HT-29 (cell line): Measurements from ENCODE around the gene PRR35. TPM values are rescaled to one million over a fixed set of nuclear protein-coding genes. Genes with fewer than 3 reads are reported as not detected.

Experiments
- DNase-seq: peaks from one replicate; pipeline ENCODE4 v3.0.0-alpha.2; 2015; ENCODE audit warnings: low spot score
- total RNA-seq: library from RNA; depleted of rRNA; stranded (reverse); fragments of >200 nt; shearing (Covaris generic); gene quantifications from 2 replicates; pipeline ENCODE4 v1.2.3, GENCODE V29; 2014

The PRR35 gene
- total RNA-seq, 1 experiment from 2014 or later: not detected

DNA sequence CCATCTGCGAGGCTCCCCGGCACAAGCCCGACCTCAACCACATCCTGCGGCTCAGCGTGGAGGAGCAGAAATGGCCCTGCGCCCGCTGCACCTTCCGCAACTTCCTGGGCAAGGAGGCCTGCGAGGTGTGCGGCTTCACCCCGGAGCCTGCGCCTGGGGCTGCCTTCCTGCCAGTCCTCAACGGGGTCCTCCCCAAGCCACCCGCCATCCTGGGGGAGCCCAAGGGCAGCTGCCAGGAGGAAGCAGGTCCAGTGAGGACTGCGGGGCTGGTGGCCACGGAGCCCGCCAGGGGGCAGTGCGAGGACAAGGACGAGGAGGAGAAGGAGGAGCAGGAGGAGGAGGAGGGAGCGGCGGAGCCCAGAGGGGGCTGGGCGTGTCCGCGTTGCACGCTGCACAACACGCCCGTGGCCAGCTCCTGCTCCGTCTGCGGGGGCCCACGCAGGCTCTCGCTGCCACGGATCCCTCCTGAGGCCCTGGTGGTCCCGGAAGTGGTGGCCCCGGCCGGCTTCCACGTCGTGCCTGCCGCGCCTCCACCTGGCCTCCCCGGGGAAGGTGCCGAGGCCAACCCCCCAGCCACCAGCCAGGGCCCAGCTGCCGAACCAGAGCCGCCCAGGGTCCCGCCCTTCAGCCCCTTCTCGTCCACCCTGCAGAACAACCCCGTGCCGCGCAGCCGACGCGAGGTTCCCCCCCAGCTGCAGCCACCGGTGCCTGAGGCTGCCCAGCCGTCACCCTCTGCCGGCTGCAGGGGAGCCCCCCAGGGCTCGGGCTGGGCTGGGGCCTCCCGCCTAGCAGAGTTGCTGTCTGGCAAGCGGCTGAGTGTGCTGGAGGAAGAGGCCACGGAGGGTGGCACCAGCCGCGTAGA is 13.1 kb upstream of the PRR35 start:
- DNase-seq: no peak

DNA sequence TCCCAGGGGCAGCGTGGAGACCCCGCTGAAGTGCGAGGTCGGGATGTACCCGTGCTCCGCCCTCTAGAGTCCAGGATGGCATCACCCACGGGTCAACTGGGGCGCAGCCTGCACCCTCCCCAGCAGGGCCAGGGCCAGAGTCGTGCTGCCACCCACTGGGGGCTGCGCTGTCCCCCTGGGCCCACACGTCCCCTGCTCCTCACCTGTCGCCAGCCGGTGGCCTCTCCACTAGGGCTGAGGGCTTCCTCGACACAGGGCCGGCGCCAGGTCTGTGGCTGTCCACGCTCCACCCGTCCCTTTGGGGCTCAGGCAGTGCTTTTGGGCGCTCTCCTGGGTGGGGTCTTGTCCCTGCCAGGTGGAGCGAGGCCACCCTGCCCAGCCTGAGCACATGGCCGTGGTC is 11.6 kb upstream of the PRR35 start:
- DNase-seq: no peak

DNA sequence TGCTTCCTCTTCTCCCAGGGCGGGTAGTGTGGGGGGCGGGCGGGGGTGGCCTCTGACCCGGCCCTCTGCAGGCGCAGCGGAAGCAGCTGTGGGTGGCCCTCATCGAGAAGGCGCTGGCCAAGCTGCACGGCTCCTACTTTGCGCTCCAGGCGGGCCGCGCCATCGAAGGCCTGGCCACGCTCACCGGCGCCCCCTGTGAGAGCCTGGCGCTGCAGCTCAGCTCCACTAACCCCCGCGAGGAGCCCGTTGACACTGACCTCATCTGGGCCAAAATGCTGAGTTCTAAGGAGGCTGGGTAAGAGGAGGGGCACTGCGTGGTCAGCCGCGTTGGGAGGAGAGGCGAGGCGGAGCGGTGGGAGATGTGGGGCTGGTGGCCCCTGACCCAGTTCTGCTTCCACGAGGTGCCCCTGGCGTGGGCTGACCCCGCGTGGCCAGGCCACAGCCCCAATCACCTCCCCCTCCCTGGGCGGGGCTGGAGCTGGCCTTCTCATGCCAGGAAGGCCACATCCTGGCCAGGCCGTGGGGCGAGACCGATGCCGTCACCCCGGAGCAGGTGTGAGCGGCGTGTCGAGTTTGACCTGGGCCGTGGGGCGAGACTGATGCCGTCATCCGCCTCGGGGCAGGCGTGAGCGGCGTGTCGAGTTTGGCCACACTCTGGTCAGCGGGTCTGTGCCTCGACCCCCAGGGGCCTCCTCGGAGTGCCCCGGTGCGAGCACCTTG is 10.5 kb upstream of the PRR35 start:
- DNase-seq: no peak

DNA sequence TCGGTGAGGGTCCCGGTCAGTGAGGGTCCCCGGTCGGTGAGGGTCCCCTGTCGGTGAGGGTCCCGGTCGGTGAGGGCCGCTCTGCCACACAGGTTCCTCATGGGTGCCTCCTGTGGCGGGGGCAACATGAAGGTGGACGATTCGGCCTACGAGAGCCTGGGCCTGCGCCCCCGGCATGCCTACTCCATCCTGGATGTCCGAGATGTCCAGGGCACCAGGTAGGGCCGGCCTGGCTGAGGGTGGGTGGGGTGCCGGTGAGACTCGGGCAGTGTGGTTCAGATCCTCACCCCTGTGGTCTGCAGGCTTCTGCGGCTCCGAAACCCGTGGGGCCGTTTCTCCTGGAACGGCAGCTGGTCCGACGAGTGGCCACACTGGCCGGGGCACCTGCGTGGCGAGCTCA is 9.0 kb upstream of the PRR35 start:
- no peak for DNase-seq

DNA sequence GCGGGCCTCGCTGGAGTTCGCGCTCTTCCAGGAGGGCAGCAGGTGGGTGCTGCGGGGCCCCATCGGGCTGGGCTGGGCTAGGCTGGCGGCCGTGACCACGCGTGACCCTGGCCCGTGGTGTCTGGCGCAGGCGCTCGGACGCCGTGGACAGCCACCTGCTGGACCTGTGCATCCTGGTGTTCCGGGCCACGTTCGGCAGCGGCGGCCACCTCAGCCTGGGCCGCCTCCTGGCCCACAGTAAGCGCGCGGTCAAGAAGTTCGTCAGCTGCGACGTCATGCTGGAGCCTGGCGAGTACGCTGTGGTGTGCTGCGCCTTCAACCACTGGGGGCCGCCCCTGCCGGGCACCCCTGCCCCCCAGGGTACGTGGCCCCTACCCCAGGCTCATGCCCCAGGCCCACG is 8.0 kb upstream of the PRR35 start:
- DNase-seq: no peak

DNA sequence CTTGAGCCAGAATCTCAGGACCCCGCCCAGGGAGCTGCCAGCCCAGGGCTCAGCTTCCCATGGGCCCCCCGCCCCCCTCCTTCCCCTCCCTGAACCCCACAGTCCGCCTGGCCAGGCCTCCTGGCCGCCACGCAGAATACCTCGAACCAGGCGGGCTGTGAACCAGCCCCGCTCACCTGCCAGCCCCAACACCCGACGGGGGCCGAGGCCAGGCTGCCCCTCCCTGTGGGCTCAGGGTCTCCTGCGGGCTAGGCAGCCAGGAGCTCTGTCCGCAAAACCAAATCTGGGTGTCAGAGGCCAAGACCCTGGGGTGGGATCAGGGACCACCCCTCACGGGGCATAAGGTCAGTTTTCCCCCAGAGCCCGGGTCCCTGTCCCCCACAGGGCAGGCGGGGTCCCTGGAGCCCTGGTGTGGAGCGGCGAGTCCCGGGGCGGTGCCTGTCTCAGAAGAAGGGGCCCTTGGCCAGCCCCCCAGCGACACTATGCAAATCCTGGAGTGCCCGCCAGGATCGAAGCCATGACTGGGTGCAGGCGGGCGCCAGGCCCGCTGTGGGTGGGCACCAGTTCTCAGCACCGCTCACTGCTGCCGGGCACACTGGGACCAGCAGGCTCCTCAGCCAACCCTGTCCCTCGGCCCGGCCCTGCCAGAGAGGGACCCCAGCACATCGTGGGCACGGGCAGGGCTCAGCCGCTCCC is 6.4 kb upstream of the PRR35 start:
- no peak for DNase-seq

DNA sequence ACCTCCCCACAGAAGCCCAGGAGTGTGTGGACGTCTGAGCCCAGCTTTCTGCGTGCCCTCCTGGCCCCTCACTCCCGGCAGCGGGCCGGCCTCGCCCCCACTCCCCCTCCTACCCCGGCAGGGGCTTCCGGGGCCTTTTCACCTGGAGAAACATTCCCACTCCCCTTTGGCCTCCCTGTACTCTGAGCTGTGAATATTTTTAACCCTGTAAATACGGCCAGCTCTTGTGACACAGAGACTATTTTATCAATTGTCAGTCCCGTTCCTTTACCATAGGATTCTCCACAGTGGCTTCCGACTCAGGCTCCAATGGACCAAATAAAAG is 5.9 kb upstream of the PRR35 start:
- no peak for DNase-seq

DNA sequence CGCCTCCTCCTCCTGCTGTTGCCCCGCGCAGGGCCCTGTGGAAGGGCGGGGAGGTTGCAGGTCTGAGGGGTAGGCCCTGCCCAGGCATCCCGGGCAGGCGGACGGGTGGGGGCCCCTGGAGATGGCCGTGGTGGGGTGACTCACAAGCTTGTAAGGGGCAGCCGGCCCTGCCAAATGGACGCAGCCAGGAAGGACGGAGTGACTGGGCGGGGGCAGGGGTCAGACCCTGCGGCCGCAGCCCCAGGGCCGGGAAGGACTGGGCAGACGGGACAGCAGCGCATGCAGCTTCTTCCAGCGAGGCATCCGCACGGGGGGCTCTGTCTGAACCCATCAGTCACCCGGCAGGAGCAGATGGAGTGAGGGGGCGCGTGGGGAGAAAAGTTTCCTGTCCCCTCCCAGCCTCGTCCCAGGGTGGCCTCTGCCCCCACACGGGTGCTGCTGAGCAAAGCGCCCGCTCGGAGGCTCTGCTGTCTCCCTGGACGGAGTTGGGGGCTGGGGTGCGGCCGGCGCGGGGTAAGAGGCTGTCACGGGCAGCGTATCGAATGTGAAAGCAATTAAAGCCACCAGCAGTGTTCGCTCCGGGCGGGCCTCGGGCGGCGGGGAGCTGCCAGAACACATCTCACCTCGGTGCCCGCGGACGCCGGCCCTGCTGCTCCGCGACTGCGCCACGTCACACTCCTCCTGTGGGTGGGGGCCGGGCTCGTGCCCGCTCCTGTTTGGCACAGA is 5.4 kb upstream of the PRR35 start:
- DNase-seq: peak; percentile 52

DNA sequence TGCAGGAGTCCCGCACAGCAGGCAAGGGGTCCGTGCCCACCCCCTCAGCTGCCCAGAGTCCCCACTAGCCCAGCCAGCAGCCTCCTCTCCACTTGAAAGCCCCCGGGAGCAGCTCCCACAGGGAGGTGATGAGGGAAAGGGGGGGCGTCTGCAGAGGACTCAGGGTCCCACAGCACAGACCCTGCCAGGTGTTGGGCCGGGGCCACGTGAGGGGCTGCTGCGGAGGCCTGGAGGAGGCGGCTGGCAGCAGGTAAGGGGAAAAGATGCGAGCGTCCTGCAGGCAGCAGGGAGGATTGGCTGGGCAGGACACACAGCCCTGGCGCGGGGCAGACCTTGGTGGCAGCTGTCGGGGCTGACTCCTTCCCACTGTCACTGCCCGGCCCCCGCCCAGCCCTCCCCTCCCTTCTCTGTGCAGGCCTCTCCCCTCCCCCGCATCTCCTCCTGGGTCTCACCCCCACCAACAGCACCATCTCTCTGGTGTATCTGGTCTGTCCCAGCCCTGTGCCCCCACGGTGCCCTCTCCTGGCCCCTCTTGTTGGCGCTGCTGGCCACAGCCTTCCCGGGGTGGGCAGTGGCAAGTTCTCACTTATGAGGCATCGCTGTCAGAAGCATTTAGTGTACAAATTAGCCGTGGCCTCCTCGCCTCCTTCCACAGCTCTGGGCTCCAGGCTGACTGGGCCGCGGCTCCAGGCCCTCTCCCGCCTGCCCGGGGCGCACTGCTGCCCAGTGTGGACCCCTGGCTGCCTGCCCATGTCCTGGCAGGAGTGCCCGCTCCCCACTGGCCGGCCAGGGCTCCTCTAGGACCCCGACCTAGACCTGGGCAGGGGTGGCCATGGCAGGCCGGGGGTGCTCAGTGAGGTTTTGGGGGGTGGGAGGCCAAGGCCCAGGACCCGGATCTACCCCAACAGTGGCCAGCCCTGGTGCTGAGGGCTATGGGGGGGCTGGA is 4.4 kb upstream of the PRR35 start:
- DNase-seq: no peak

DNA sequence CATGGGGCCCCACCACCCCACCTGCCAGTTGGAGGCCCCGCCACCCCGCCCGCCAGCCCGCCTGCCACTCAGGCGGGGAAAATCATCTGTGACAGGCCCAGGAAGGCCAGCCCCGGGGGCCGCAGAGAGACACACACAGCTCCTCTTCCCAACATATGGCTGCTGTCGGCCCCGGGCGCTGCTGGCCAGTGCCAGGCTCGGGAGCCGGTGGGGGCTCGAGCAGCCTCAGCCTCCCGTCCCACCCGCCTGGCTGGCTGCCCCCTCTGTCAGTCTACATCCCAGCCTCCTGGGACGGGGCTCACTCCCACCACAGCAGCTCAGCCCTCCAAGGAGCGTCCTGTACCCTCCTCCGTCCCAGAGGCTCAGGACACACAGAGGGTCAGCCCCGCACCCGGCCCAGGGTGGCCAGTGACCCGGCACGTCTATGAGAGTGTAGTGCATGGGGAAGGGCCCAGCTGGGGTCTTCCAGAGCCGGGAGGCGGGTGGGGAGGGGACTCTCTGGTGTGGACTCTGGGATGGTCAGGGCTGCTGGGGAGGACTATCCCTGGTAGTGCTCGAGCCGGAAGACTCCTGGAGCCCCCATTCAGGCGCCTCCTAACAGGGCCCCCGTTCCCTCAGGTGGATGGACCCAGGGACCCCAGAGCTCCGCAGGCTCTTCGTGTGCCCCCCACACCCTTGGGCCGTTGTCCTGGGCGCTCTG is 3.6 kb upstream of the PRR35 start:
- DNase-seq: no peak

DNA sequence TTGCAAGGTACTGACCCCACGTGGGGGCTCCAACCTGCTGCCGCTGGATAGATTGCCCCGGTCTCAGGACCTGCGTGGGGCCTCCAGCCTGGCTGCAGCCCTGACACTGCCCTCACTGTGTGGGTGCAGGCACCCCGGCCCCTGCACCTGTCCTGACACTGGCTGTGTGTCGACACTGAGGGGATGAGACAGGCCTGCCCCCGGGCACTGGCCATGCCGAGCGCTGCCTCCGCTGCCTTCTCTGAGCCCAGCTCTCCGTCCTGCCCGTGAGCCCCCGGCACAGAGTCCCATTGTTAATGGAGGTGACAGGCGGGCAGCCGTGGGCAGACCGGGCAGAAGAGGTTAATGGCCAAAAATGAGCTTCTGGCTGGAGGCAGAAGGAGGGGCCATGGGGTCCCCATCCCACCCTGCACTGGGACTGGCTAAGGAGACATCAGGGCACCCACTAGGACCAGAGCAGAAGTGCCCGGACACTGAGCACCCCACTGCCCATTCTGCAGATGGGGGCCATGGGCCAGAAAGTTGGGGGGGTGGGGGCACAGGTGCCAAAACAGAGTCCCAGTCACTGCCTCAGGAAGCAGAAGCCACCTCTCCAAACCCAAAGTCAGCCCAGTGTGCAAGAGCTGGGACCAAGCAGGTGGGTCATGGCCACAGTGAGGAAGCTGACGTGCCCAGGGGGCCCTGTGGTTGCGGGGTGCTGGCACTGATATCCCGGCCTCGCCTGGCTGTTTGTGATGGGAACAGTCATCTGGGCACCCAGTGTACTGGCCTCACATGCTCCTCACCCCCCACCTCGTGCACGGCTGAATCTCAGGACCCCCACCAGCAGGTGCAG is 2.5 kb upstream of the PRR35 start:
- DNase-seq: no peak

DNA sequence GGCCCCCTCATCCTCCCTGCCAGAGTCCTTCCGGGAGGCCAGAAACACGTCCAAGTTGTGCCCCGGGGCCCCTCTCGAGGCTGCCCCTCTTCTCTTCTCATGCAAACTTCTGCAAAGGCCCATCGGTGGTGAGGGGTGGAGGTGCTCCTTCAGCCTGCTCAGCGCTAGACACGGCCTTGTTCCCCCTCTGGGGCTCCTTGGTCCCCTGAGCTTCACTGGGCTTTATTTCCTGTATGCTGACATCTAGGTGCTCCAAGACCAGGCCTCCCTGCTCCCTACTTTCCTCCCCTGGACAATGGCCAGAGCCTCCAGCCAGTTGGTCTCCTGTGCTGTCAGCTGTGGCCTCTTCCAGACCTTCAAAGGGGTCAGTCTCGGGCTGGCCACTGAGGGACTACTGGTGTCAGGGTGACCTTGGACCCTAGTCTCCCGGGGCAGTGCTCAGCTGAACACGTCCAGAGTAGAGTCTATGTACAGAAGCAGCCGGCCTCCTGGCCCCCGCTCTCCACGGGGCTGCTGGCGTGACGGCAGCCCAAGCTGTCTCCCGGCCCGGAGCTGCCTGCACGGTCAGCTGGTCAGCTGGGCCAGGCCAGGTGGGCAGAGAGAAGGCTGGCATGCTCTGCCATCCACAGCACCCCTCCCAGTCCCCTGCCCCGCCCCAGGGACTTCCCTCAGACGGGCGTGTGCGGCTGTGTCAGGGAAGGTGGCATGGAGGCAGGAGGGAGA is 1.7 kb upstream of the PRR35 start:
- DNase-seq: no peak

DNA sequence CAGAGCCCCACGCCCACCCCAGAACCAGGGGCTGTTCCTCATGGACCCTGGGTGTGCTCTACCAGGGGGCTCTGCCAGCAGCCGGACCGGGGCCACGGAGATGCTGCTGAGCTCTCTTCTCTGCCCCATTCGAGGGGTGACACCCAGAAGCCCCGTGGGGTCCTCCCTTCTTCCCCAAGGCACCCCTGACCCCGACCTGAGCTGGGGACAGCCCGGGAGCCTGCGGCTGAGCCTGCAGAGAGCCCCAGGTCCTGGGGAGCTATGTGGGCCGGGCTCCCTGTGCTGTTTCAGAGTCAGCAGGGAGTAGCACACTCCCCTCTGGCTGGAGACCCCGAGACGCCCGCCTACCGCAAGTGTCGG is 1.2 kb upstream of the PRR35 start:
- DNase-seq: no peak

DNA sequence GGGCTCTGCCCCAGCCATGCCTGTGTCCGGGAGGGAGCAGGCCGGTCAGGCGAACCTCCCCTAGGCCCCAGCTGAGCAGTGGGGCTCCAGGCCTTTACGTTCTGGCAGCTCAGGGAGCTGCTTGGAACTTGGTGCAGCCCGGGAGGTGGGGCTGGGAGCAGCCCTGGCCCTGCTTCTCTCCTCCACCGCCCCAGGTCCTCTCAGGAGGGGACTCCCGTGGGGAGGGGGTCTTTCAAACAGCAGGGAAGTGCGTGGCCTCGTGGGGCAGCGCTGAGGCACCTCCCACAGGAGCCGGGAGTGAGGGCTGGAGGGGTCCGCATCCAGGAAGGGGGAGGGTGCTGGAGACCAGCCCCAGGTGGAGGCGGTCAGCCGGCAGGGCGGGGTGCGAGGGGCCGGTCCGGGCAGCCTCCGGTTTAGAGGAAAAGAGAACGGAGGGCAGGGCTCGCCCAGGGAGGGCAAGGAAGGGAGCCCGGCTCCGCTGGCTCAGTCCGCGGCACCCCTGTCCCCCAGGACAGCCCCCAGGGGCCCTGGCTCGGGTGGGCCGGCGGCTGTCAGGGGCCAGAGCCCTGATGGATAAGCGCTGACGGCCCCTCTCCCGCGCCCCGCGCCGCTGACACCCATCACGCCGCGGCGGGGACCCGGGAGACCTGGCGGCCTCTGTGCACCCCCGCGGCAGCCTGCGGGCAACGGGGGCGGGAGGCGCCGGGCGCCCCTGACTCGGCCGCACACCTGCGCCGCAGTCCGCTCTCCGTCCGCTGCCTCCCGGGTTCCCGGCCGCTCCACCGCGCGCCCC is 587 bp upstream of the PRR35 start:
- no peak for DNase-seq

DNA sequence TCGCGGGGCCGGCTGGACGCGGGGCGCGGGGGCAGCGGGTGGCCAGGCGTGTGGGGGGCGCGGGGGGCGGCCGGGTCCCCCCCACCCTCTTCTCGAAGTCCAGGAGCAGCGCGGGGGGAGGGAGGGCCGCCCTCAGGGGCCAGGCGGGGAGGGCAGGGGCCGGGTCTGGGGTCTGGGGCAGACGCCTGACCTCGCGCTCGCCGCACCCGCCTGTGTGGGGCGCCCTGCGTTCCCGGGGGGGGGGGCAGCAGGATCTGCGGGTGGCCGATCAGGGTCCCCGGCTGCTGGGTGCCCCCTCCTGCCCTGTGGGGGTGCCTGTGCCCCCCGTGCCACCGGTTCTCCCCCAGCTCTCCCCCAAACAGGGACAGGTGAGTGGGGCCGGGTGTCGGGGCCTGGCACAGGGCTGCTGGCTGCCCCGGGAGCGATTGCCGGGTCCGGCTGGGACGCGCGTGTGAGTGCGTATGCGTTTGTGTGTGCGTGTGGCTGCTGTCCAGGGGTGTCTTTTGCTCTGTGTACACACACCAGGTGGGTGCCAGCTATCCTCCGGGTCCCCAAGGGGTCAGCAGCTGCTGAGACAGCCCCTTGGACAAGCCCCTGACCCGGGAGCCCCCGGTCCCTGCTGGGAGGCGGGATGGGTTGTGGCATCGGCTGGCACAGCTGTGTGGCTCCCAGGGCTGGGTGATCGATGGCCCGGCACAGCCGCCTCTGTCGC is 663 bp downstream of the PRR35 start:
- no peak for DNase-seq

DNA sequence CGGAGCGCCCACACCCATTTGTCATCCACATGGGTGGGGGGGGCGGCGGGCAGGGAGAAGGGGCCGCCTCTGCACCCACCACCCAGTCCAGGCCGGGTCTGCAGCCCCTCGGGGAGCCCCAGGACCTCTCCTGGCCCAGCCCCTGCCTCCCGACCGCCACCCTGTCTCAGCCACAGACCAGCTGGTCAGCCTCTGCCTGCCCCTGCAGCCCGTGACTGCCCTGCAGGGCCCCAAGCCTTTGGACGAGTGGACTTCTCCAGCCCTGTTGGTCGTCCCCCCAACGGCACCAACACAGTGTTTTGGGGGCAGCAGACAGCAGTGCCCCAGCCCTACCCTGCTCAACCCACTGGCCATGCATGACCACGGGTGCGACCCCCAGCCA is 1.2 kb downstream of the PRR35 start:
- DNase-seq: no peak
